Thoracic aorta (tissue), 2 donors: ENCODE data around the gene CEBPA. TPM values are rescaled to one million over a fixed set of nuclear protein-coding genes. Genes with fewer than 3 reads are reported as not detected.

Experiments used
- ATAC-seq: fragments of 150-250 bp; one replicate; pipeline ENCODE4 v1.8.0; 2017; ENCODE audit warnings: low read depth; ENCODE audit not compliant: insufficient number of reproducible peaks, low FRiP score
- DNase-seq: peaks from one replicate; pipeline ENCODE4 v3.0.0-alpha.2; 2020; ENCODE audit warnings: low spot score
- H3K27ac ChIP-seq, 2 donors: fragments of 200-600 bp; sonication (generic); 1 replicate in 1 of 2; 2 replicates in 1 of 2; pipeline ENCODE4 v1.5.1; 2016; ENCODE audit warnings: mild to moderate bottlenecking in 2 of 2, moderate library complexity in 2 of 2
- H3K27me3 ChIP-seq: fragments of 200-600 bp; sonication (generic); replicated peaks from 2 replicates; pipeline ENCODE4 v1.6.0; 2016; ENCODE audit warnings: mild to moderate bottlenecking; ENCODE audit not compliant: insufficient read depth
- H3K36me3 ChIP-seq: fragments of 200-600 bp; sonication (generic); one replicate; pipeline ENCODE4 v1.5.1; 2016
- H3K4me1 ChIP-seq, 2 donors: fragments of 200-600 bp; sonication (generic); 1 replicate in 1 of 2; 2 replicates in 1 of 2; pipeline versions ENCODE4 v1.5.1 to v1.6.0; 2016; ENCODE audit warnings: low read depth in 2 of 2, mild to moderate bottlenecking in 1 of 2; ENCODE audit not compliant: control insufficient read depth in 1 of 2
- H3K4me3 ChIP-seq: fragments of 200-600 bp; sonication (generic); 2 replicates; pipeline ENCODE4 v1.5.1; 2016; ENCODE audit warnings: mild to moderate bottlenecking
- H3K9me3 ChIP-seq: fragments of 200-600 bp; sonication (generic); 2 replicates; pipeline ENCODE4 v1.5.1; 2016
- CTCF ChIP-seq: fragments of 200-600 bp; sonication (generic); IDR thresholded peaks from one replicate; pipeline ENCODE4 v1.5.1; 2019; ENCODE audit warnings: antibody characterized with exemption
- total RNA-seq, 2 donors: library from RNA; depleted of rRNA; stranded (reverse); fragments of >200 nt; gene quantifications; one replicate each; pipeline versions ENCODE4 v1.1.0 to v1.2.3, GENCODE V29; 2016

CEBPA gene
- total RNA-seq, 2 donors from 2014 or later = 4.7 to 4.9 TPM

GRCh38 chr19:33343301-33343700 lies 41.0 kb upstream of the CEBPA start:
- H3K27me3 ChIP-seq = no peaks in the 10 kb centered on the region
- no peak overlapping the region for H3K27ac ChIP-seq
- no peak overlapping the region for H3K4me3 ChIP-seq
- no peaks in the 10 kb centered on the region for H3K36me3 ChIP-seq
- no peak for ATAC-seq
- H3K4me1 ChIP-seq = peaks cover 0 to 10% of the 10 kb centered on the region in 2 donors
- no peak for TF ChIP-seq CTCF
- no peak for DNase-seq
- no peaks in the 10 kb centered on the region for H3K9me3 ChIP-seq

GRCh38 chr19:33340991-33341390 lies 38.7 kb upstream of the CEBPA start:
- no peaks in the 10 kb centered on the region for H3K9me3 ChIP-seq
- no peak for DNase-seq
- H3K36me3 ChIP-seq = no peaks in the 10 kb centered on the region
- ATAC-seq = no peak
- no peak overlapping the region for H3K27ac ChIP-seq
- TF ChIP-seq CTCF = no peak
- H3K27me3 ChIP-seq = no peaks in the 10 kb centered on the region
- peaks cover 0 to 10% of the 10 kb centered on the region in 2 donors for H3K4me1 ChIP-seq
- H3K4me3 ChIP-seq = no peak overlapping the region

GRCh38 chr19:33339016-33339984 lies 37.0 kb upstream of the CEBPA start:
- no peak for ATAC-seq

GRCh38 chr19:33335446-33335845 lies 33.1 kb upstream of the CEBPA start:
- no peak overlapping the region for H3K27ac ChIP-seq
- no peak overlapping the region for H3K4me3 ChIP-seq
- H3K9me3 ChIP-seq = no peaks in the 10 kb centered on the region
- DNase-seq (no peak), ATAC-seq (no peak)
- no peak for TF ChIP-seq CTCF
- H3K36me3 ChIP-seq = no peaks in the 10 kb centered on the region
- H3K4me1 ChIP-seq = no peaks in the 10 kb centered on the region
- no peaks in the 10 kb centered on the region for H3K27me3 ChIP-seq

More at GRCh38 chr19:33339016-33339984, 37.0 kb upstream of the CEBPA start:
- no peaks in the 10 kb centered on the region for H3K27me3 ChIP-seq
- no peak overlapping the region for H3K27ac ChIP-seq
- H3K36me3 ChIP-seq = no peaks in the 10 kb centered on the region
- no peak overlapping the region for H3K4me3 ChIP-seq
- no peak for TF ChIP-seq CTCF
- peaks cover 0 to 9% of the 10 kb centered on the region in 2 donors for H3K4me1 ChIP-seq
- H3K9me3 ChIP-seq = no peaks in the 10 kb centered on the region
- DNase-seq = no peak

- no peaks in the 10 kb centered on the region for H3K27me3 ChIP-seq
- H3K4me1 ChIP-seq = no peaks in the 10 kb centered on the region
- H3K27ac ChIP-seq = no peak overlapping the region
- H3K36me3 ChIP-seq = no peaks in the 10 kb centered on the region
- ATAC-seq (no peak), DNase-seq (no peak)
- H3K9me3 ChIP-seq = no peaks in the 10 kb centered on the region
- no peak overlapping the region for H3K4me3 ChIP-seq
- no peak for TF ChIP-seq CTCF
These were observed 31.9 kb upstream of the CEBPA start for GRCh38 chr19:33334271-33334670.
